Kasumi-1 (cell line): Measurements from ENCODE around the gene JAG1.
"Not testable (repeated sequence)": the region's sequence is repeated elsewhere in the genome, so short reads cannot be mapped to it uniquely, and the experiment has no call there.

ENCODE experiments used
- DNase-seq, 2 experiments: peaks; one replicate each; lab custom pipeline; 2025; lab: John Stamatoyannopoulos, UW

The JAG1 gene

GRCh38 chr20:10610251-10610650 lies 63.5 kb downstream of the JAG1 start:
- DNase-seq = no peak

GRCh38 chr20:10609770-10610169 lies 64.0 kb downstream of the JAG1 start:
- DNase-seq = no peak

GRCh38 chr20:10609276-10609675 lies 64.5 kb downstream of the JAG1 start:
- no peak for DNase-seq

- DNase-seq = no peak
These were observed 68.1 kb downstream of the JAG1 start for GRCh38 chr20:10605547-10606195.

GRCh38 chr20:10604865-10605440 lies 68.8 kb downstream of the JAG1 start:
- DNase-seq = no peak

GRCh38 chr20:10603971-10604864 lies 69.6 kb downstream of the JAG1 start:
- DNase-seq = no peak

GRCh38 chr20:10603378-10603777 lies 70.4 kb downstream of the JAG1 start:
- no peak for DNase-seq

GRCh38 chr20:10602221-10602871 lies 71.5 kb downstream of the JAG1 start:
- no peak for DNase-seq

- DNase-seq = no peak
These were observed 76.2 kb downstream of the JAG1 start for GRCh38 chr20:10597637-10598036.

GRCh38 chr20:10596710-10597121 lies 77.1 kb downstream of the JAG1 start:
- no peak for DNase-seq

- DNase-seq = no peak
These were observed 77.8 kb downstream of the JAG1 start for GRCh38 chr20:10595985-10596384.

GRCh38 chr20:10595266-10595665 lies 78.5 kb downstream of the JAG1 start:
- DNase-seq = no peak

- no peak for DNase-seq
These were observed 79.4 kb downstream of the JAG1 start for GRCh38 chr20:10594296-10594868.

- no peak for DNase-seq
These were observed 81.8 kb downstream of the JAG1 start for GRCh38 chr20:10591946-10592521.

GRCh38 chr20:10590950-10591671 lies 82.7 kb downstream of the JAG1 start:
- no peak for DNase-seq

GRCh38 chr20:10590446-10590845 lies 83.4 kb downstream of the JAG1 start:
- not testable (repeated sequence) for DNase-seq
